NCI-H1930 (cell line): ENCODE data around the gene RARB.

ENCODE experiments used
- DNase-seq, 2 experiments: peaks; one replicate each; lab custom pipeline; 2025; lab: John Stamatoyannopoulos, UW

The RARB gene

DNA sequence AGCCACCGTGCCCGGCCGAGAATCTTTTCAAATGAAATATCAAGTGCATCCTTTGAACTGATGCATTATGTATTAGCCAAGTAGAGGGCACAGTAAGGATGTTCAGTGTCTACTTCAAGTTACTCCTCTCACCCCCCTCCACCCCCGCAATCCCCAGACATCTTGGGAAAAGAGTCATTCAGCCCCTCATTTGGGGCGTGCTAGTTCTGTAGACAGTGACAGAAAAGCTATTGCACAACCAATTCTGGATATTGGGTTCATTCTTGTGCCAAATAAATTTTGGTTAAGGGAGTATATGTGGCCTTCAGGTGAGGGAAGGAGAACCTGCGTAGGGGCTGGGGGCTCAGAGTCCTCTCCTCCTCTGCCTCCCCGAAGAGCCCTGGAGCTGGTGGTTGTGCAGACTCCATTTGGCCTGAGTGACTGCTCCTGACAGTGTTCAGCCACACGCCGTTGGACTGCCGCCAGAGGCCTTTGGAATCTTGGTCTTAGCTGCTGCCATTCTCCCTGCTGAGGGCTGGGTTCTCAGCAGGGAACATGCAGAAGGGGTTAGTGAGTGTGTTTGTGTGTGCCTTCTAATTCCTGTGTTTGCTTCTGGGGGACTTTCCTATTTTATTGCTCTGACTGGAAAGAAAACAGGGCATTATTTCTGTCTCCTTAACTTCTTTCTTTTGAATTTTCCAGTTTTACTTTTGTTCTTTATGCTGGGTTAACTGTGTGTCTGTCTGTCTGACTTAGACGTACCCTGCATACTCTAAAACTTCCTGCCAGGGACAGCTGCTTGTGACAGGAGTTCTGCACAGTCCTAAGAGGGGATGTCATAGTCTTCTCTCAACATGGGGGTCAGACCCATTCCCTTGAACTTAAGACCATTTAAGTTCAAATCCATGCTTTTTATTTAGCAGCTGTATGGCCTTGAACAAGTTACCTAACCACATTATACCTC is 21.0 kb downstream of the RARB start:
- DNase-seq, result no peak

DNA sequence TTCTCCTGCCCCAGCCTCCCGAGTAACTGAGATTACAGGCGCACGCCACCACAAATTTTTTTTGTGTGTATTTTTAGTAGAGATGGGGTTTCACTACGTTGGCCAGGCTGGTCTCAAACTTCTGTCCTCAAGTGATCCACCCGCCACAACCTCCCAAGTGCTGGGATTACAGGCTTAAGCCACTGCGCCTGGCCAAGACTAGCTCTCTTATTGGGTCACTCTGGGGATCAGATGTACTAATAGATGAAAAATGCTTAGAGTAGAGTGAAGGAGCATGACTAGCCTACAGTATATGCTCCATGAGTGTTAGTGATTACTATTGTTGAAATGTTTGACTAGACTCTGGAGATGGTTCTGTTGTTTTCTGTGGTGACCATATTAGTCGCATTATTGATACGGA is 21.8 kb downstream of the RARB start:
- no peak for DNase-seq

DNA sequence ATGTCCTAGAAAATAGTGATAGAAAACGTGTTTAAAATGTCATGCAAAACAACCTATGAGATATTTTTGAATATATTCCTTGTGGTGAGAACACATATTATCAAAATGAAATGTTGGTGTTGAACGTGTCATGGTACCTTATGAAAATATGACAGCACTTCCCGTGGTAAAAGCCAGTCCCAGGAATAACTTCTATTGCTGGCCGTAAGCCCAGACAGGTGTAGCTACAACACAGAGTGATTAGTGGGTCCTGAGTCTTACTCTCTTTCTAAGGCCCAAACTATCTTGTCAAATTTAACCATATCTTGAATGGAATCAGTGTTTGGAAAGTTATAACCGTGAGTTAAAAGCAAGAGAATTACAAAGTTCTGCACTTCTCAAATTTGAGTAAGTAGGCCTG is 24.1 kb downstream of the RARB start:
- DNase-seq, result no peak

DNA sequence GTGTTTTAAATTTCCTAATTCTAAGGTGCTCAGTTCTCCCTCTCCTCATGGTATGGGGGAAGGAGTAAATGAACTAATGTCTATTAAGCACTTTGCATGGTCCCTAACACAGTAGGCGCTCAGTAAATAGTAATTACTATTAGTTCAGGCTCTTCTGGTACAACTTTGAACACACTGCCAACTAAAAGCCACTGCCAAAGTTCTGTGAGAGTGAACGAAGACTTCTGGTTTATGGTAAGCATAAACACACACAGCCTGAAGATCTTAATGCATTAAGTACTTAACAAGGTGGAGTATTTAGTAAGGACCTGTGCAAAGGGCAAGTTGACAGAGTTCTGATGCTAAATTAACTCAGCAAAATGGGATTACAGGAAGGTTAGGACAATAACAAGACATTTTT is 24.7 kb downstream of the RARB start:
- no peak for DNase-seq

DNA sequence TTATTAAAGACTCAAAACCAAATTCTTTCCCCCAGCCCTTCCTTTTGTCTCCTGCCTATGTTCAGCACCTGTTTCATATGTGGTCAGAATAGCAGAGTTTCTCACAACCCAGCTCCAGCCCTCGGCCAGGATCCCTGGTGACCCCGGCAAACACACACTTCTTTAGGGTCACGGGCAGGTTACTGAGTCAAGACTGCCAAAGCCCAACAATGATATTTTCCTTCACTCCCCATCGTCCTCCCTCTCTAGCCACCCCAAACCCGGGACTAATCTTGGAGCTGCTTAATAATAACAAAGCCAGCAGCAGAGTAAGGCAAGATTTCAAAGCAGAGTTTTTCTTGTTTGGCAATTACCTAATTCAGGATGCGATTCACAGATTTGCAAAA is 25.5 kb downstream of the RARB start:
- DNase-seq, result no peak

DNA sequence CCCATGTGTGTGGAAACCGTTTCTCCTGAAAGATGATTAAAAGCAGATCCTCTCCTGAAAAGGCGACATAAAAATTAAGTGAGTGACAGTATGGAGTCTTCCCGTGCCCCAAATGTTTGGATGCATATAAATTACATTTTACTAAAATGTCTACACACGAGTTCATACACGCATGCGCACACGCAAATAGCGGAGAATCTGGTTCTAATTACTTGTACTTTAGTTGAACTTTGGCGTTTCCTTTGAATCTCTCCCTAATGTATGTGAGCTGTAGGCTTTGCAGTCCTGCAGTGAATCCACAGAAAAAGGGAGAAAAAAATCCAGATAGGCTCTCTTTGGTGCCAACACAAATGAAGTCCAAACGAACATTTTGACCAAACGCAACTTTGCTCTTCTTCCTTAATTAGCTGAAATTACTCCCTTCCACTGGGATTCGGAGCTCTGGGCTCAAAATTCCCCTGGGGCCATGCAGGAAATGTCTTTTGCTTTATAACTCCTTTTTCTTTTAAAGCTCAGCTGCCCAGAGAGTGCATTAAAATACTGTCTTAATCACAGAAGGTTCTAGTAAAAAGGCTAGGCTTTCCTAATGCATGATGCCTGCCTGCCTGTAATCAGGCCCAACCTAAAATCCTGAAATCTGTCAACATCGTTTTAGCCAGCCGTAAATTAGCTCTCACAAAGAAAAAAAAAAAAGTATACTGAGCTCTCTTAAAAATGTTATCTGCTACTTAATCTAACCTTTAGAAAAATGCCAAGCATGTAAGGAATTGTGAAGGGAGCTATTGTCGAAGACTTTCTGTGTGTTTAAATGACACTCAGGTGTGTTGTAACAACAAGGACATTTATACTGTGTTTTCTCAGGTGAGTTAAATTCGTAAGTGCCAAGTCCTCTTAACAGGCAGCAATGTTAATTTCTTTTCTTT is 26.2 kb downstream of the RARB start:
- DNase-seq, result no peak

DNA sequence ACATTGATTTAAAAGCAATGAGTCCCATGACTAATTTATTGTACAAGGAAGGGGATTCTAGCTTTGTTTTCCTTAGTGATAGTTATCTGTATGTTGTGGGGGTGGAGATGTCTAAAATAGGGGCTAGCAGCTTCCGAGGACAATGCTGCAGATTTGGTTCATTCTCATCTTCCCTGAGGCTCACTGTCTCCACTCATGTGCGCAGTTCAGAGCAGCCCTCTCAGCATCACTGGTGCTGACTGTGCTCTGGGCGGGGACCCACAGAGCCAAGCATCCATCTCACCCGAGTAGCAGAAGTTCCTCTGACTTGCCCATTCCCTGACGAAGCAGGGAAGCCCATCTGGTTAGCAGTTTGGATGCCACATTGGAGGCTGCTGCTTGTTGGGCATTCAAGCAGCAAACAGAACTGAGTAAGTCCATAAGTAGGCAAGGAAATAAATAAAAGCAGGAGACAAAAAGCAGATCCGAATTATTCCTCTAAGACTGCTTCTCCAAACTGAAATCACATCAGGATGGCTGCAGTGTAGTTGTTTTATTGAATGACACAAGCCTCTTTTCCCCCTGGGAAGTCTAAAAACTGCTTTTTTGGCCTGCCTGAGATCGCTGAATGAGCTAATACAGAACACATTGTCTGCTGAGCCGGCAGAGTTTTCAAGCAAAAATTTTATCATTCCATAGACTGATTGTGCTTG is 27.5 kb downstream of the RARB start:
- DNase-seq, result no peak

DNA sequence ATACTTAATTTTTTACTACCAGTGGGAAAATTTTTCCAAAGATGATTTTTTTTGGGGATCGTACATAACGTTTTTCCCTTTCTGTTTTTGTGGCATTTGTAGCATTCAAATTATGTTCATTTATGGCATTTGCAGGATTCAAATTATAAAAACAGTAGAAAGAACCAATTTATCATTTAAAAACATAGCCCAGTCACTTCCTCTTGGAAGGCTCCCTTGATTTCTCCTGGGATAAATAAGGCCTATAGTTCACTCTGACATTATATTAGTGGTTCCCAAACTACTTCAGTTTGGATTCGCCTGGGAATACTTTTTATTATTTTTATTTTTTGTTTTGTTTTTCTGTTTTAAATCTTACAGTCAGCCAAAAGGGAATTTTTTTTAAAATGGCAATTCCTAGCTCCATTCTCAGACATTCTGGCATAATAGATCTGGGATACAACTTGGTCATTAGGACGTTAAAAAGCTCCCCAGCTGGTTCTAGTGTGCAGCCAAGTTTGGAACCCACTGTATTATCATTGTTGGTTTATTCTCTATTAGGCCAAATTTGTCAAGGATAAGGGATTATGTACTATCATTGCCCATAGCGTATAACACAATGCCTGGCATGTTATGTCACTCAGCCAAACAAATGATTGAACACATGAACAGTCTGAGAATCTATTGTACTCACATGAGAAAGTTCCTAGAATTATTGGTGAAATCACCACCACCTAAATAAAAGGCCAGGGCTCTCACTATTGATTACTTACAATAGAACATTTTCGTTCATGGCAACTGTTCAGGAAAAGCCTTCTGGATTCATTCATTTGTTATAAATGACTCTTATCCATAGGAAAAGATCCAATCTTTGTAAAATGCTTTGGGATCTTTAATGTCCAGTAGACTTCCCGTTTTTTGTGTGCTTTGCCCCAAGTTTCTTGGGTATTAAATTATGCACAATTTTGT is 28.9 kb downstream of the RARB start:
- DNase-seq, result no peak

DNA sequence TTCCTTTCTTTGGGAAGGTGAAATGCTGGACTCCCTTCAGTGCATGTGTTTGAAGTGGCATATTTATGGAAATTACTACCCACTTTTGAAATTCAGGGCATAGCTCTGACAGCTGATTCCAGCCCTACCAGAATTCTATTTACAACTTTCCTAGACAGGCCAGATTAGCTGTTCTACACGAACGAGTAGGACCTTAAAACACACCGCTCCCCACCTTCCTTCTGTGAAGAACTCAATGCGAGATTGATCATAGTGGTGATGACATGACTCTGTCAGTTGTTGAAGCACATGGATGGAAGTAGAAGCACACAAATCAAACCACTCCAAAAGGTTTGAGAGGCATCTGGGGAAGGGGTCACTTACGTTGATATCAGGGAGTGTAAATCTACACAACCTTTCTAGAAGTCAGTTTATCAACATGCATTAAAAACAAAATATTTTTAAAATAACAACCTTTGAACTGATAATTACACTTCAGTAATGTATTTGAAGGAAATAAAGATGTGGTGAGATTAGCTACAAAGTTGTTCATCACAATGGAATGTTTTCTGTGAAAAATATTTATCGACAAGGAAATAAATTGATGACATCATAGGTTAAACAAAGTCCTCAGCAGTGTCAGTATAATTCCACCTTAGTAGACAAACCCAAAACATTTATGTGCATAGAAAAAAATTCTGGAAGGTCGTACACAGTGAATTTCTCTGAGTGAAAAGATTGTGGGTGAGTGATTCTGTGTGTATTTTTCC is 29.8 kb downstream of the RARB start:
- DNase-seq, result no peak

DNA sequence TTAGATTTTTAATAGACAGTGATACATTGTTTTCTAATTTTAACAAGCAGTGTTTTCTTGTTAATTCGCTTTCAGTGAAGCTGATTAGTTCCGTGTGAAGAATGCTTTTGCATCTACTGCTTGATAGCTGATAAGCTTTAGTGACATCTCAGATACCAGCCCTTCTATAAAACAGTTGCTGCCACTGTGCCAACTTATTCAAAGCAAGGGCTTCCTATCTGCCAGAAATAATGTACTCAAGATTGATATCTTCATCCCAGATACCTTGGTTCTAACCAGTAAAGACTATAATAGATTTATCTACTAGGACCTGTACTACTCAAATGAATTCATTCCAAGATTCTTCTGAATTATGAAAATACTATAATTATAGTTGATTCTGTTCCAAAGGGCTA is 30.4 kb downstream of the RARB start:
- no peak for DNase-seq

DNA sequence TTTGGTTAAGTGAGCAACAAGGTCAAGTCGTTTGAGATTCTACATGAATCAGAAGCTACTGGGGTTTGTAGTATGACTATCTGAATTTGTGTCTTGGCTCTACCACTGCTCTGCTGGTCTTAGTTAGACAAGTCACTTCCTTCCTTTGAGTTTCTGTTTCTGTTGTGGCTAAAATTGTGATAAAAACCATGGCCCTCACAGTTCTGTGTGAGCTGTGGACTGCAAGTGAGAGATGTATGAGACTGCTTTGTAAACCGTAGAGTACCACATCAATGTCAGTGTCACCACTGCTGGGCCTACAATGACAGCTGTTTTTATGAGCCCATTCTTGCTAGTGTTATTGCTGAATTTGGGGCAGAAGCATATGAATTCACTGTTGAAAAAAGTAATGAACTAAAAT is 32.7 kb downstream of the RARB start:
- DNase-seq, result no peak

DNA sequence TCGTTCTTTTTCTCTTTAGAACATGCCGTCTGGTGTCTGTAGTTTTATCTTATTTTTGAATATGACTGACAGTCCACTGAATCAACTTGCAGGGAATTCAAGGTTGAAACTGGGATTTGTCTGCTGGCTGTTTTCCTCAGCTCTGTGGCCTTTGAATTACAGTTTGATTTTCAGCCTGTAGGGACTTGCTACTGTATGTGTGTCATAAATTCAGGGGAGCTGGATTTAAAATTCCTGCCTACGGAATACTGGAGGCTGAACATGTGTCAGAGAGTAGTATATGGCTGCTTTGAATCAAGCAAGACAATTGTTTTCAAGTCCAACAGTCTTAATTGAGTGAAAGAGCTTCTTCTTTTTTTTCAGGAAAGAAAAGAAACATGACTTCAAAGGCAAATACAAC is 33.9 kb downstream of the RARB start:
- no peak for DNase-seq

DNA sequence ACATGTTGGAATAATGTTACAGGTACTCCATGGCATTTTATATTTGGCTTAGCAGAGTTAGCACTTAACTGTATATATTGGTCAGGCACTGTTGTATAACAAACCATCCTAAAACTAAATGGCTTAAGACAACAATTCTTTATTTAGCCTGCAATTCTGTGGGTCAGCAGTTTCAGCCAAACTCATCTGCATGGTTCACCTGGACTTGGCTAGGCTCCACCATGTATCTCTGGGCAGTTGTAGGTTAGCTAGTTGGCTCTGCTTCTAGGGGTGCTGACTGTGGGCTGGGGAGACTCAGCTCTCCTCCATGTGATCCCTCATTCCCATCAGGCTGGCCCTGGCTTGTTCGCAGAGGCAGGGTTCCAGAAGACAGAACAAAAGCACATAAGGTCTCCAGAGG is 34.4 kb downstream of the RARB start:
- no peak for DNase-seq

DNA sequence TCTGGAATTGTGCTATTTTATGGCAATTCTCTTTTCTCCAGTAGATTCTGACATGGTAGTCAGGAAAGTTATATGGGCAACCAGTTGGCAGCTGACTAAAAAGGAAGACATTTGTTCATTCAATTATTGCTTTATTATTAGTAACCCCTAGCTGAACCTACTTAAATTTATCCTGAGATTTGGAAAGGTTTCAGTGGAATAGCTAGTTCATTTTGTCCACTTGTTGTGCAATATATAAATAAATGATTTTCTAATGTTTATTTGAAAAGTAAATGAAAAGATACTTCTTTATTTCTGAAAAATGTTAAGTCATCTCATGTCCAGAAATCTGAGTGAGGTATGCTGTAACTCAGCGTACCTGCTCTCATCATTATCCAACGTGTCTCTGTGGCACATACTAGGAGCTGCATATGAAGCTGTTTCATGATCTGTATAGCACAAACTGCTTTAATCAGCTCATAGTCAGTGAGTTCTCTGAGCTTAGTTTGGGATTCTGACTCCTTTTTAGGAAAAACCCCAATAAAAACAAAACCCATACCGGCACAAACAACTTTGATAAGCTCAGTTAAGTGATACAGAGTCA is 35.9 kb downstream of the RARB start:
- DNase-seq, result no peak

DNA sequence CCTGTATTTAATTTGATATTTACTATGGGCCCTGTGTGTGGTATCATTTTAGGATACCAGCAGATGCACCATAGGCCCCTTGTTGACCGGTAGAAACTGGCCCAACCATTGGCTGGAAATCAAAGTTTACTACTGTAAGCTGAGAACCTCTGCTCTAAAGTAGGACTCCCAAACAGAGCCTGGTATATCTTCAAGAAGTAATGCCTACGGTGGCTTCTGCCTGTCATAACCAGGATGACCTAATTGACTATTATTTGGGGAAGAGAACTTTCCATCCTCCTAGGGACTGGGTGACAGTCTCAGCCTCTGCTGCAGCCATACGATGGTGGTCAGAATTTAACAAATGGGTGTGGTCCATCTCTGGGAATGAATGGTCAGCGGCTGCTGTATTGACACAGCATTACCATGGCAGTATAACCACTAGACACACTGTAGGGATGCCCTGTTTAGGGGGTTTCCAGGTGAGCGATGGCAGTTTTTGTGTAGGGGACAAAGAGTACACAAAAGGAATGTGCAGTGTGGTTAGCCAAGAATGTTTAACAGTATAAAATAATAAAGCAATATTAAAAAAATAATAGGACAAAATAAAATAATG is 37.3 kb downstream of the RARB start:
- DNase-seq, result no peak

DNA sequence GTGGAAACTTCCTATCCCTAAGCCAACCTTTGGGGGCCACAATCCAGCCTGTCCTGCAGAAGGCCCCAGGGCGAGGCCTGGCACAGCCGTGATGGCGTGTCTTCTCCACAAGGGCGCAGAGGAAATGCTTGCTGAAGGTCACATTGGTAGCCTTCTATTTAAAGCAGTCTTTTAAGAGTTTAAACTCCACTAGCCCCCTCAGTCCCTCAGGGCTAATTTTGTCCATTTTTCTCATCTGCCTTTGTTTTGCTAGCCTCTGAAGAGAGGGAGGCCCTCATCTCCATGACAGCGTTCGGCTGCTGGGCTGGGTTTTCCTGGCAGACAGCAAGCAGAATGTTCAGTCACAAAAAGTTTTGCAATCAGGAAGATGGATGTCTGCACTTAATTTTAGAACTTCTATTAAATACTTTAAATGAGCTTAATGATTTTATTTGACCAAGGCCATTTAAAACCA is 40.8 kb downstream of the RARB start:
- DNase-seq, result no peak

DNA sequence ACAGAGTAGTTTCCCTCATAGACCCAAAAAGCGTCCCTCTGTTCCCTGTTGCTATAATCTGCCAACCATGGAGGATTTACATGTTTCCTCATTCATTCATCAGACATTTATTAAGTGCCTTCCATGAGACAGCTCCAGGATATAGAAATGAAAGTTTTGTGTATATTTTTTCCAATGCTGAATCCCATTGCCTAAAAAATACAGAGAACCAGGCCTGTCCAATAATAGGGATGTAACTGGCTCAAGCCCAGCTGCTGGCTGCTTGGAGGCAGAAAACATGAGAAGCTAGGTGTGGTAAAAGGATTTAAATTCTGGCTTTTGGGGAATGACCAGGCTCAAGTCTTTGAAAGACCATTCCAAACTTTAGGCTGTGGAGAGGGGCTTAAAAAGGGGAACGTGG is 41.5 kb downstream of the RARB start:
- DNase-seq, result no peak

DNA sequence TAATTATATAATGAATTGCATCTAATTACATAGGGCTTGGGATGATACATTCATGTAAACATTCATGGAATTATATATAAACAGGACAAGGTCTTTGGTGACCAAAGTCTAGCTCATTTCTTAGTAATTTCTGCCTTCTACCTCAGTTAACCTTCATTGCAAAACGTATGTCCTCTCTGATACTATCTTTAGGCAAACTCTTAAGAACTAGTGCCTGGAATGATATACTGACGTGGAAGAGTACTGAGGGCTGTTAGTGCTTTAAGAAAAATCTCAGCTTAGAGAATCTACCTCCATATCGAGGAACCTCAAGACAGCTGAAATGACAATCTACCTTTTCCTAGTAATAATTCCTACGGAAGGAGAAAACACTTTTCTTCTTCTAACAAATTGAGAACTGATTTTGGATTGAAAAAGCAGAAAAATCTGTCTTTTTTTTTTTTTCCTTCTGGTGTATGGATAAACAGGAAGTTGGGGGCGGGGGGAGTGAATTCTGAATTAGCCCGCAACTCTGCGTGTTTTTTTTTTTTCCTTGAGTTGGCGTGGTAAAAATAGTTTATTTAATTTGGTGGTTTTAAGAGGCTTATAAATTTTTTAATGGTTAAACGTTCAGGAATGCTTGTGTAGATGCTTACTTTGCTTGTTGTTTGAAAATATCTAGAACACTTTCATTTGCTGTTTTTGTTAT is 43.2 kb downstream of the RARB start:
- DNase-seq, result no peak

DNA sequence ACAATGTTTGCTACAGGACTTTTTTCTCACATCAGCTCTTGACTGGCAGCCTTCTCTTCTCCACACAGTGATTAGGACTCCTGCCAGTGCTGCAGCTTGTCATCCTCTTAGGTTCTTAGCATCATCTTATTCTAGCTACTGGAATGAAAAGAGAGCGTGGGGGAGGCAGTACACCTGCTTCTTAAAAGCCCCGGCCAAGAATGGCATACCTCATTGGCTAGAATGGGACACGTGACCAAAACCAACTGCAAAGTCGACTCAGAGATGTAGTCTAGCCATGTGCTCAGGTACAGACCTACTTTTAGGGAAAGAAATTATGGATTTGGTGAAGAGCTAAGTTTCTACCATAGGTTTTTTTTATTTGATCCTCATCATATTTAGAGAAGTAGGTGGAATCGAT is 44.1 kb downstream of the RARB start:
- no peak for DNase-seq
